Loucy (cell line): ENCODE measurements around the gene AKAP1.

Experiments used
- EZH2phosphoT487 ChIP-seq: fragments of 200-600 bp; IDR thresholded peaks from 2 replicates; pipeline ENCODE4 v1.6.1; 2018; ENCODE audit warnings: antibody characterized with exemption, mild to moderate bottlenecking, moderate library complexity, borderline replicate concordance
- TF ChIP-seq, protein P1 (sequence below): fragments of 200-600 bp; sonication (generic); conservative IDR thresholded peaks from 2 replicates; pipeline ENCODE4 v1.5.1; 2014; ENCODE audit warnings: mild to moderate bottlenecking, antibody characterized with exemption, low read length

GRCh38 chr17:57160624-57161023, 75.6 kb downstream of the AKAP1 start:
- TF ChIP-seq, protein P1, sequence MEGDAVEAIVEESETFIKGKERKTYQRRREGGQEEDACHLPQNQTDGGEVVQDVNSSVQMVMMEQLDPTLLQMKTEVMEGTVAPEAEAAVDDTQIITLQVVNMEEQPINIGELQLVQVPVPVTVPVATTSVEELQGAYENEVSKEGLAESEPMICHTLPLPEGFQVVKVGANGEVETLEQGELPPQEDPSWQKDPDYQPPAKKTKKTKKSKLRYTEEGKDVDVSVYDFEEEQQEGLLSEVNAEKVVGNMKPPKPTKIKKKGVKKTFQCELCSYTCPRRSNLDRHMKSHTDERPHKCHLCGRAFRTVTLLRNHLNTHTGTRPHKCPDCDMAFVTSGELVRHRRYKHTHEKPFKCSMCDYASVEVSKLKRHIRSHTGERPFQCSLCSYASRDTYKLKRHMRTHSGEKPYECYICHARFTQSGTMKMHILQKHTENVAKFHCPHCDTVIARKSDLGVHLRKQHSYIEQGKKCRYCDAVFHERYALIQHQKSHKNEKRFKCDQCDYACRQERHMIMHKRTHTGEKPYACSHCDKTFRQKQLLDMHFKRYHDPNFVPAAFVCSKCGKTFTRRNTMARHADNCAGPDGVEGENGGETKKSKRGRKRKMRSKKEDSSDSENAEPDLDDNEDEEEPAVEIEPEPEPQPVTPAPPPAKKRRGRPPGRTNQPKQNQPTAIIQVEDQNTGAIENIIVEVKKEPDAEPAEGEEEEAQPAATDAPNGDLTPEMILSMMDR: no peak
- TF ChIP-seq EZH2phosphoT487: no peak
